GM18861 (cell line): ENCODE results near the gene TUBGCP6.

Source experiments
- ATAC-seq: cut with Tn5 transposase; IDR thresholded peaks from one replicate; pipeline ENCODE4 v1.9.1; 2021; ENCODE audit not compliant: unreplicated experiment

The TUBGCP6 gene

DNA sequence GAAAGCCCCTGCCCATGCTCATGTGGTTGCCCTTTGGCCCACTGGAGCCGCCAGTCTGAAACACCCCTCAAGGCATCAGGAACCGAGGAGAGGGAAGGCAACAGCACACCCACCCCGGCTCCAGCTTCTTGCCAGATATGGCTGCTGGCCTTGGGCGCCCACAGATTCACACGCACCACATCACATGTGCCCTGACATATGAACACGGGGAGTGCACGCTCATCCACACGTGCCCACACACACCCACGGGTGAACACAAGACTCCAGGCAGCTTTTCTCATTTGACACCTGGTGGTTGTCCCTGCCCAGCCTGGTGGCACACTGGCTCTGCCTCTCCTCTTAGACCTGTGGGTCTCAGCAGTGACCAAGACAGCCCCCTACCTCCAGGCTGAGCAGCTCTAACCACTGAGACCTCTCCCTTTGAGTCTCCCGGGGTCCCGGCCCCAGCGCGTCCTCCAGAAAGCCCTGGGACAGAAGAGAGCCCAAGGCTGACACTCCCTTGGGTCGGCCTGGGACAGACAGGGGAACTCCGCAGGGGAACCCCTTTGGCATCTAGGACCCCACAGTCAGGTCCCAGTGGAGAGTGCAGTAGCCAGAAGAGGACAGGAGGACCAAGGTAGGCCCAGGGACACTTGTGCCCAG, 19.4 kb upstream of the TUBGCP6 start:
- no peak for ATAC-seq

DNA sequence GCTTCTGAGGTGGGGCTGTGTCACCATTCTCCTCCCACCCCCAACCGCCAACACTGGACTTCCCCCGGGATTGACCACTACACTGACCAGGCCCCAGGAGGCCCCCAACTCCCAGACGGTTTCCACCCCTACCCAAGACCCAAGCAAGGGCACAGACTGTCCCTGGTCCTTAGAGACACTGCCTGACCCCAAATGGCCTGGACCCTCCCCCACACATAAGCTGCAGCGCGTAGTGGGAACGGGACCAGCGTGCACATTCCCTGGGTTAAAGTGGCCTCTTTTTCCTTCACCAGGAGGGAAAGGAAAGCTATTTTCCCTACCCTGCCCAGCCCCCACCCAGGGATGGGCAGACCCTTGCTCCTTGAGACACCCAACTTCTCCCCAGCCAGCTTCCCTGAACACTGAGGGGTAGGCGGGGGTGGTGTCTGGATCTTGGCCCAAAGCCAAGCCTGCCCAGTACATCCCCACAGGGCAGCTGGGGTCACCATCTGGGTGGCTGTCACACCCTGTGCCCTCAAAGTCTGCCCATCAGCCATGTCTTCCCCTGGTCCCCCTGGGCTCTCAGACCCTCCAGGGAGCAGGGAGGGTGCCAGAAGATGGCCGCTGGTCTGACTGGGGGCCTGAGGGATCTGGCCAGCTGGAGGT, 18.3 kb upstream of the TUBGCP6 start:
- ATAC-seq = no peak

DNA sequence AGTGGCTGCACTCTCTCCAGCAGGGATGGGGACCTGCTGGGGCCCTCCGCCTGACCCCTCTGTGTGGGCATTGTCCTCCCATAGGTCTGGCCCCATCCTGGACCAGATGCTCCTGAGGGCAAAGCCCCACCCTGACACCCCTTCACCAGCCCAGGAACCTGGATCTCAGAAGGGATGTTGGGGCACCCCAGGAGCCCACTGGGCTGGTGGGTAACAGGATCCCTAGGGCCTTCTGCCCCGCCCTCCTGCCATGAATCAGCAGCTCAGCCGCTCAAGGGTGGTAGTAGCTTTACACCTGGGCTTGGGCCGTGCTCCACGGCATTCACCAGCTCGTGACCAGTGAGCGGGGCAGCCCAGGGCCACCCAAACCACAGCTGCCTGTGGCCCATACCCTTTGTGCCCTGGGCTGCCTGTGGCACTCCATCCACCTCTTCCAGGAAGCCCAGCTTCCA, 17.7 kb upstream of the TUBGCP6 start:
- ATAC-seq = no peak

DNA sequence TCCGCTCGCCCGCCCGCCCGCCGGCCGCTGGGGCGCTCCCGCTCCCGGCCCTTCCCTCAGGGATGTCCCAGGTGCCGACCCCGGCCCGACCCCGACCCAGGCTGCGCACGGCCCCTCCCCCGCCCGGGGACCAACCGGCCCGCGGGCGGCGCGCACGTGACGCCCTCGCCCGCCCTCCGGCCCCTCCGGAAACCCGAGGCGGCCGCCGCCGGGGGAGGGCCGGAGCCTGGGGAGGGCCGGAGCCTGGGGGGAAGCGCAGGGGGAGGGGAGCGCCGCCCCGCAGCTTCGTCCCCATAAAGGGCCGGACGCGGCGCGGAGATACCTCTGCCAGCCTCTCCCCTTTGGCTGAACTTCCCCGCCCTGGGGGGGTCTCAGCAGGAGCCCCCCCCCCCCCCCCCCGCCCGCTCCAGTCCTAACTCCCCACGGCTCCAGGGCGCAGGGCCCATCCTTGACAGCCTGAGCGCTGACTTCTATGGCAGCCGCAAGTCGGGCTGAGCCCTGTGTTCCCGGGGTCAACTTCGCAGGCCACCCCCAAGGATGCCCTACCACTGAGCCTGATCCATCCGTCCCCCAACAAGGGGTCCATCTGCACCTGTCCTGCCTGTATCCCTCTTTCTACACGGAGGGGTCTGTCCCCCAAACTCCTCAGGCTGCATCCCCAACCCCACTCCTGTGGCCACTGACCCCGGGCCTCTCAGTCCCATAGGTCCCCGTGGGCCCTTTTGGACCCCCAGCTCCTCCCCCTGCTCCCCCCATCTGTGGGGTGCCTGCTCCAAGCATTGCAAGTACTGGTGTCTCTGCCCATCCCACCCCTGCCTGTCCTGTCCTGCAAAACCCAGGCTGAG, 17.0 kb upstream of the TUBGCP6 start, which contains the start of gene MAPK12:
TSS of gene MAPK12 (minus strand) at position 69 of the 845 bp plus-strand sequence. CDS start 174 bp downstream, outside the sequence.
- ATAC-seq = no peak

DNA sequence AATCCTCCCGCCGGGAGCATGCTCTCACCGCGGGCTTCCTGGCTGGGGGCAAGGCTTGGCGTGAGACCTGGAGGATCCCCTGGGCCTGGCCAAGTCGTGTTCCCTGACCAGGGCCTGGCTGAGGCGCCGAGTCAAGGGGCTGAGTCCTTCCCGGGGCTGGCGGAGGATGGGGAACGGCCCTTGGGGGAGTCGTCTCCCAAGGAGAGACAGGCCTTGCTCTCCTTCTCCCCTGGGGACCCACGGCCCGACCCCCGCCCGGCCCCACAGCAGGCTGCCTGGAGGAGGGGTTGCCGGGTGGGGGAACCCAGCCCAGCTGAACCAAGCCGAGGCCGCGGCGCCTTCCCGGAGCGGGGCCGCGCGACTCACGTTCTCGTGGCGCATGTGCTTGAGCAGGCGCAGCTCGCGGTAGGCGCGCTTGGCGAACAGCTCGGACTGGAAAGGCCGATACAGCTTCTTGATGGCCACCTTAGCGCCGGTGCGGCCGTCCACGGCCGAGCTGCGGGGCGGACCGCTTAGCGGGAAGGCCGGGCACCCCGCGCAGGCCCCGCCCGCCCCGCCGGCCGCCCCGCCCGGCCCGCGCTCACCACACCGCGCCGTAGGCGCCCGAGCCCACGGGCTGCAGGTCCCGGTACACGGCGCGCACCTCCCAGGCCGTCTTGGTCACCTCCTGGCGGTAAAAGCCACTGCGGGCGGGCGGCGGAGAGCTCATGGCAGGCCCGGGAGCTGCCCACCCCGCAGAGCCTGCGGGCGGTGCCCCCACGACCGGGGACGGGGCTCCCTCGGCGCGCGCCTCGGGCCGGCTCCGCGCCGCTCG, 16.2 kb upstream of the TUBGCP6 start:
- ATAC-seq = no peak

DNA sequence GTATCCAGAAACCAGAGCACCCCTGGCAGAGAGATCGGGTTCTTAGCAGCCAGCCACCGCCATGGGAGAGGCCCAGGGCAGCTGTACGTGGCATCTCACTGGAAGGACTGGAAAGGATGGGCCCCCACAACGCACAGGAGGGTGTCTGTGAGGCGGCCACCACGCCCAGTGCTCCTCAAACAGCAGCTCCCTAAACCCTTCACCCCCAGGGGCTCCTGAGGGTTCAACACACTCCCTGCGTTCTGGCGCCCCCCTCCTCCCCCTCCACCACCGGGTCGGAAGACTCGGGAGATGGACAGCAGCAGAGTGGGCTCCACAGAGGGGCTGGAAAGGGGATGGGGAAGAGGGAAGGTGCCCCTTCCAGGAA, 15.6 kb upstream of the TUBGCP6 start:
- no peak for ATAC-seq

DNA sequence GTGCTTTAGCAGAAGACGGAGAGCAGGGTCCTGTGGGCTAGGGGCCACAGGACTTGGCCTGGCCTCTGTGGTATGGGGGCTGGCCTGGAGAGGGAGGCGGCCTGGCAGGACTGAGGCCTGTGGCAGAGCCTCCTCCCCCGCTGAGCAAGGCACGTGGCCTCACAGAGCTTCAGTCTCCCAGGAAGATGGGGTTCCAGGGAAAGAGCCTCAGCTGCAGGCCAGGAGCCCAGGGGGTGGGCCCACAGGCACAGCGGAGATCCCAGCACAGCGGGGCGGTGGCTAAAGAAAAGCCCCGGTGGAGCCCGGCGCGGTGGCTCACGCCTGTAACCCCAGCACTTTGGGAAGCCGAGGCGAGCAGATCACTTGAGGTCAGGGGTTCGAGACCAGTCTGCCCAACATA, 14.5 kb upstream of the TUBGCP6 start:
- no peak for ATAC-seq

DNA sequence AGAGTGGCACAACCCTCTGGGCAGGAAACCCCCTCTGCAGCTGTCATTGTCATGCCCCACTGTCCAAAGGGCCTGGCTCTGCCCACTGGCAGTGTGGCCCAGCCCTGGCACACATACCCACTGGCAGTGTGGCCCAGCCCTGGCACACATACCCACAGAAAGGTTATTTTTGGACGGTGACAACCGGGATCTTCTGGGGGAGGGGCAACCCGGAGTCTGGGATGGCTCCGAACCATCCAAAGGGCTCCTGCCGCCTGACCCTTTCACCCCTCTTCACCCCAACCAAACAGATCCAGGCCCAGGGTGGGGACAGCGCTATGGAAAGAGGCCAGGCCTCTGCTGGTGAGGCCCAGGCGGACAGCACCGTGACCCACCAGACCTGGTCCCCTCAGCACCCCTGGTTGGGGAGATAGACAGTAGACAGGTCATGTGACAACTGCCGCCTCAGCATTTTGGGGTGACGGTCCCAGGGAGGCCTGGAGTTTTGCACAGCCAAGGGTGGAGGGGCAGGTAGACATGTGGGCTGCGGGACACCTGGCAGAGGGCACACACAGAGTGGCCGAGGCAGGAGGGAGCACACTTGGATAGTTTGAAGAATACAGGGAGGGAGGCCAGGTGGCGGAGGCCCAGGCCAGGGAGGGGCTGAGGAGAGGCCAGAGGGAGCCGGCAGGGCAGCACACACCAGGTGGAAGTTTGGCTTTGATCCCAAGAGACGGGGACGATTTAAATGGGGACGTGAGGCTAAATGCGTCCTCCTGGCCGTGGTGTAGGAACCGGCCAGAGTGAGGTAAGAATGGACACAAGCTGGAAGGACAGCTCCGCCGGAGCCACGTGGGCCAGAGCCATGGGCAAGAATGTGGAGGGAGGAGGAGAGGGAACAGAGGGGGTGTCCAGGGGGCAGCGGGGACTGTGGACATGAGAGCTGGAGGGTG, 13.8 kb upstream of the TUBGCP6 start:
- no peak for ATAC-seq

DNA sequence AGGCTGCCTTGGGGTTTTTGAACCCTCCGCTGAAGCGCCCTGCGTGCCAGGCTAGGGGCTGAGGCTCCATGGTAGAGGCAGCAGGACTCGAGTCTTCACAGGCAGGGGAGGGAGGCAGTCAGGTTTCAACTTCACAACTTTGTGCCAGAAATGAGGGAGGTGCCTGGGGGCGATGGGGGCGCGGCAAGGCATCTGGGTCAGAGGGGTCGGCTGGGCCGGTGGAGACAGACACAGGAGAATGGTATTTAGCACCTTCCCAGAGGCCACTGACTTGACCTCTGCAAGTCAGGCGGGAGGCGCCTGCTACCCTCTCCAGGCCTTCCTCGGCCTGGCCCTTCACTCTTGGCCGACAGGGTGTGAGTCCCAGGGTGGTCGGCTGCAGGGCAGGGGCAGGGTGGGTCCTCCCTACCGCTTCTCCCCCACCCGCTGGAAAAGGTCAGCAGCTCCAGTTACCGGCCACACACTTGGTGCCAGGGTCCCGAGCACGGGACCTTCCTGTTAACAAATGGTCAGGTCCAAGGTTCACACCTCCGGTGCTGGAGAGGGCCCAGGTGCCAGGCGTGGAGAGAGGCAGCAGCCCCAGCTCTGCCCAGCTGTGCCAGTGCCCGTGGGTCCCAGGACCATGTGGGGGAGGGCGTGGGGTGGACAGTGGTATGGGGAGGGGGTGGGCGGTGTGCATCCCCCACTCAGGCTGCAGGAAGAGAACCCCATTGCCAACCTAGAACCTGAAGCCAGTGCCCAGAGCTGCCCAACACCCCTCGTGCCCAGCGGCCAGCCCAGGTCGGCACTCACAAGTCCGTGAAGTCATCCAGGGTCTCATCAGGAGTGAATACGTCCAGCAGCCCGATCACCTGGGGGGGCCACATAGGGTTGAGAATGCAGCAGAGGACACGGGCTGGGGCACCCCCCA, 12.9 kb upstream of the TUBGCP6 start:
- ATAC-seq = no peak

DNA sequence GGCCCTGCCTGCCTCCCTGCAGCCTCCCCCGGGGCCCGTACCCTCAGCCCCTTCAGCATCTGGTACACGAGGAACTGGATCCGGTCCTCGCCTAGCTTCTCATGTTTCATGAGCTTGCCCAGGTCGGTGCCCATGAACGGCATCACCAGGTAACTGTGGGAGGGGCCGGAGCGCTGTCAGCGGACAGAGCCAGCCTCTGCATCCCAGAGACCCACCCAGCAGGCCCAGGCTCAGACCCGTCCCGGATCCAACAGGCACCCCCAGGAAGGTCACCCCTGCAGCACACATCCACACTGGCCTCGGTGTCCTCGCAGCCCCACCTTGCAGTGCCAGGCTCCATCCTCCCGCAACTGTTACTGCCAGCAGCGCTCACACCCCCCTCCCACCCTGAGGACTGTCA, 12.2 kb upstream of the TUBGCP6 start:
- no peak for ATAC-seq

DNA sequence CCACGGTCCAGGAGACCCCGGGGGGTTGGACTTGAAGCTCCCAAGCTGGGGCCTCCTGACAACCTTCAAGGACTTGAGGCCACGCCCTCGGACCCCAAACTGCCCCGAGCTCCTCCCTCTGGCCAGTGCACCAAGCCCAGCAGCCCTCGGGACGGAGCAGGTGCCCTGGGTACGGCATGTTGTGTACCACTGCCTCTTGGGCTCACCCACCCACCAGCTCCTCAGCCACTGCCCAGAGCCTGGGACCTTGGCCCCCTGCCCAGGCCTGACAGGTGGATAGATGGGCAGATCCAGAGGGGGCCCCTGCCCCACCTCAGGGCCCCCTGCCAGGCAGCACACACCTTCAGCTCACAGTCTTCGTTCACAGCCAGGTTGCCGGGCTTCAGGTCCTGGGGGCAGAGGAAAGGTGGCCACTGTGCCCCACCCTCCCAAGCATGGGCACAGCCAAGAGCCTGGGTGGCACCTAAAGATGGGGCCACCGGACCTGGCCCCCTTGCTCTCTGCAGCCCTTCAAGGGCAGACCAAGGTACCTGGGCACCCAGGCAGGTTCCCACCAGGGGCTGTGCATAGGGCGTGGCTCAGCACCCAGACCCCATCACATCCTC, 11.5 kb upstream of the TUBGCP6 start:
- ATAC-seq = no peak

DNA sequence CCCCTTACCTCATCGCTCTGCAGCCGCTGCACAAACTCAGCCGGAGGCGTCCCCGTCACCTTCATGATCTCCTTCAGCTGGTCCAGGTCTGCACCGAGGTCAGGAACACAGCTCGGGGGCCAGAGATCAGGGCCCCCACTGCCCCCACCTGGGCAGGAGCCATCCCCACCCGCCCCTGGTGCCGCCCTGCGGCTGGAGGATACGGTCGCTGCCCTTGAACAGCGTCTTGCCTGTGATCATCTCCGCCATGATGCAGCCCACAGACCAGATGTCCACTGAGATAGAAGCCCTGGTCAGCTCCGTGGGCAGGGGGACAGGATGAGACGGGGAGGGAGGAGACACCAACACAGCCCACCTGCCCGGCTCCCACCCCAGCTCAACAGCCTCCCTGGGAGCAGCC, 10.8 kb upstream of the TUBGCP6 start:
- ATAC-seq = no peak

DNA sequence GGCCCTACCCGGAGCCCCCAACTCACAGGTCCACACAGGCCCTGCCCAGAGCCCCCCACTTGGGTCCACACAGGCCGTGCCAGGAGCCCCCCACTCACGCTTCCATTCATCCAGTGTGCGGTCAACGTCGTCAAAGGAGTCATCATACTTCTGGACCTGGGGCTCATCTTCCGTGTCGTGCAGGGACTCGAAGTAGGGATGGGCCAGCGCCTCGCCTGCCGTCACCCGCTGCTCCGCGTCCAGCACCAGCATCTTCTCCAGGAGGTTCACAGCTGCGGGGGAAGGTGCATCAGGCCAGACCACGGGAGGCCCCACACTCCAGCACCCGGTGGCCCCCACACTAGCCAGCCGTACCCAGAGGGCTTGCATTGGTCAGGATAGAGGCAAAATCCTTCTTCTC, 10.3 kb upstream of the TUBGCP6 start:
- no peak for ATAC-seq

DNA sequence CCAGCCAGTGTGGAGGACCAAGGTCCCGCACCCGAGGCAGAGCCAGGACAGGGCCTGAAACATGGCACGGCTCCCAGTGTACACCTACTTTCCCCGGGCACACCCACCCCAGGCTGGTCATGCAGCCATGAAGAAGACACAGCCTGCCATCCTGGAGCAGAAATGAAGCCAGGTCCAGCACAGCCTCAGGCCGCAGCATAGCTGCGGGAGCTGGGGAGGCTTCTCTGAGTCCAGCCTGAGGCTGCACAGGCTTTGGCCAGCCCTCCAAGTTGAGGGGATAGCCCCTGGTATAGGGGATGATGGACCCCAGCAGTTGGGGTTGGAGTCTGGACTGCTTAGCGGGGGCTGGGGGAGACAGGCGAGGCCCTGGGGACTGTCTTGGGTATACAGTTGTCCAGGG, 9.1 kb upstream of the TUBGCP6 start:
- ATAC-seq = no peak

DNA sequence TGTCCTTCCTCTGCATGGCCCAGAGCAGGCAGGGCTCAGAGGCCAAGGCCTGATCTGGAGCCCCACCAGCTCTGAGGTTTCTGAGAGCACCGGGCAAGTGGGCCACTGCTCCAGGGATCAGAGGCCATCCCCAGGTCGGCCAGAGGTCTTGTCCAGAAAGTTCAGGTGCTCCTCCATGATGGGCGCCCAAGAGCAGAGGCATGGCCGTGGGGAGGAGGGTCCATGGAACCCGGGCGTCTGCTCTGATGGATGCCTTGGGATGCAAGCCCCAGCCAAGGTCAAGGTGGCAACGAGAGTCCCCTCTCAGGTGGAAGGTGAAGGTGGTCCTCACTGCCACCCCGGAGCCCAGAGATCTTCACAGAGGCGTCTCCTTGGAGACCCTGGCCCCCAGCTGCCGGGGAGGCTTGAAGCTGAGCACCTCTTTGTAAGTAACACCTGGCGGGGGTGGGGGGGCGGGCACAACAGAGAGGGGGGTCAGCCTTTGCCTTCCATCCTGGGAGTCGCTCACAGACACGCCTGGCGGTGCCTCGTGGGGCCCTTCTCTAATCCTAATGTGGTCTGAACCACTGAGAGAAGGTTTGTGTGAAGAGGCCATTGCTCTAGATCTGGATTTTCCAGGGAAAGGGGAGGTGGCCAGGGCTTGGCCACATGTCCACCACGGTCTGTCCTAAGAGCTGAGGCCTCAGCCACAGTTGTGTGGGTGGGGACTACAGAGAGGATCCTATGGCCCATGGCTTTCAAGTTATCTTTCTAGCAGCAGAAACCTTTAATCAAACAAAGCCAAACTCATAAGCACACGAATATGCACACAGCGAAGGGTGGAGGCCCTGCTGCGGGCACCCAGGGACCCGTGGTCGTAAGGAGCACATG, 8.5 kb upstream of the TUBGCP6 start:
- ATAC-seq = no peak

DNA sequence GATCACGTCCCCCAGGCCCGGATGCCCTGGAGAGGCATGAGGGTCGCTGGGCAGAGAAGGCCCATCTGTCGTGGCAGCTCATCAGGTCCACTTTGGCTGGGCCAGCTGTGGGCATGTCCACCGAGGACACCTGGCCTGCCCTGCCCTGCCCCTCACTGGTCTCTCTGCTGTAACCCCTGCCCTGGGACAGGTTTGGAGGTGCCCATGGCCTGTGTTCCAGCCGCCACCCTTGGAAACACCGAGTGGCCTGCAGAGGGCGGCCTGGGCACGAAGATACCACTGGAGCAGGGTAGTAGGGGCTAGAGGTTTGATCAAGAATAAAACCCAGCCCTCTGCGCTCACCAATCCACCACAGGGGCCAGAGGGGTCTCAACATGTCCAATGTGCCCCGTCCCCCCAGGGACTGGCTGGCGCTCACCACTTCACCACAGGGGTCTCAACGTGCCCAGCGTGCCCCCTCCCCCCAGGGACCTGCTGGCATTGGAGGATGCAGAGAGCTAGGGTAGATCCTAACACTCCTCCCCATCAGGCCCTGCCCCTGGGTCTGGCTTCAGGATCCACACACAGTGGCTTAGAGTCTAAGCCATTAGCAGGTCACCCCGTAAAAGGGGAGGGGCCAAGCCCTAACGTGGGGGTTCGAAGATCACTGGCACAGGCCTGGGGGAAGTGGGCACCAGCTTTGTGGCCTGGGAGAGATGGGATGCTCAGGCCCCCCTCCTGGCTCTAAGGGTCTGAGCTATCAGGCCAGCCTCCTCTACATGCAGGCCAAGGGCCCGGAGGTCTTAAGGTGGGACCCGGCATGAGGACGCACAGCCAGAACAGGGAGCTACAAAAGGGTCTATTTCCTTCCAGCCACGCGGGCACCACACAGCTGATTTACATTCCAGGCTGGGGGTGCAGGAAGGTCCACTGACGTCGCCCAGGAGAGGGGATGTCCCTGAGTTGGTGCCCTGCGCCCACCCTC, 7.5 kb upstream of the TUBGCP6 start:
- no peak for ATAC-seq
